Activated CD8-positive, alpha-beta T cell treated with anti-CD3 and anti-CD28 coated beads for 36 hours (primary cell): ENCODE data around the gene PLK3. TPM values are rescaled to one million over a fixed set of nuclear protein-coding genes. Genes with fewer than 3 reads are reported as not detected.

ENCODE experiments used
- ATAC-seq: fragments of 200-7000 bp; cut with Tn5 transposase; one replicate; pipeline ENCODE4 v1.10.0; 2021; ENCODE audit warnings: mild to moderate bottlenecking, moderate library complexity
- CTCF ChIA-PET: fragments of 350-600 bp; sonication (Branson Sonifier 250); formaldehyde crosslinking; loops from one replicate; lab custom pipeline; 2021; ENCODE audit warnings: antibody characterized with exemption; lab: Charles Lee
- POLR2A ChIA-PET: fragments of 350-600 bp; sonication (Branson Sonifier 250); formaldehyde crosslinking; loops from one replicate; lab custom pipeline; 2021; ENCODE audit warnings: antibody characterized with exemption; lab: Charles Lee
- DNase-seq: peaks from one replicate; pipeline ENCODE4 v3.0.0-alpha.2; 2020
- H3K27ac Mint-ChIP-seq: one replicate; pipeline ENCODE4 v1.8.0; 2021; ENCODE audit warnings: mild to moderate bottlenecking, mixed read lengths
- H3K27me3 Mint-ChIP-seq: one replicate; pipeline ENCODE4 v1.8.0; 2021; ENCODE audit warnings: mixed read lengths
- H3K36me3 Mint-ChIP-seq: one replicate; pipeline ENCODE4 v1.8.0; 2021; ENCODE audit warnings: low read depth, mixed read lengths
- H3K4me1 Mint-ChIP-seq: one replicate; pipeline ENCODE4 v1.8.0; 2021; ENCODE audit warnings: low read depth, mixed read lengths
- H3K4me3 Mint-ChIP-seq: one replicate; pipeline ENCODE4 v1.8.0; 2021; ENCODE audit warnings: mild to moderate bottlenecking, moderate library complexity, mixed read lengths
- H3K9me3 Mint-ChIP-seq: one replicate; pipeline ENCODE4 v1.8.0; 2021; ENCODE audit warnings: mixed read lengths
- intact Hi-C: fragments of 100-400 bp; cut with micrococcal nuclease; formaldehyde crosslinking; loops from one replicate; pipeline ENCODE4 v1.10.0; 2022
- total RNA-seq, 2 experiments: library from RNA; stranded (reverse); gene quantifications; one replicate each; pipeline ENCODE4 v1.2.3, GENCODE V29; 2021
- TF ChIP-seq, protein P1 (sequence below): fragments of 200-600 bp; IDR thresholded peaks from one replicate; pipeline ENCODE4 v1.8.0; 2022; ENCODE audit warnings: antibody characterized with exemption, mild to moderate bottlenecking

Gene PLK3
- total RNA-seq, 2 experiments from 2014 or later, result 36.4 to 36.6 TPM

GRCh38 chr1:44786841-44787426 lies 13.2 kb upstream of the PLK3 start:
- ChIA-PET POLR2A (interaction anchor here (0.7 to 11.9 kb wide), 11 partner anchors 8 to 553 kb away, joined by 3 to 181 read pairs (median 32); partner anchors contain the start of genes BTBD19, DYNLT4, HECTD3 and PLK3), CTCF (interaction anchor here (0.7 to 4.0 kb wide), 11 partner anchors 10 to 225 kb away, joined by 3 to 29 read pairs (median 5); partner anchors contain the start of genes BTBD19, HECTD3, PLK3 and RNU5D-1)
- Mint-ChIP-seq H3K9me3 (no peaks in the 10 kb centered on the region), H3K36me3 (peaks cover 6% of the 10 kb centered on the region), H3K4me1 (peaks cover 32% of the 10 kb centered on the region), H3K27ac (peak overlapping the region; percentile 82), H3K27me3 (no peaks in the 10 kb centered on the region), H3K4me3 (peak overlapping the region; percentile 65)
- TF ChIP-seq, protein P1, sequence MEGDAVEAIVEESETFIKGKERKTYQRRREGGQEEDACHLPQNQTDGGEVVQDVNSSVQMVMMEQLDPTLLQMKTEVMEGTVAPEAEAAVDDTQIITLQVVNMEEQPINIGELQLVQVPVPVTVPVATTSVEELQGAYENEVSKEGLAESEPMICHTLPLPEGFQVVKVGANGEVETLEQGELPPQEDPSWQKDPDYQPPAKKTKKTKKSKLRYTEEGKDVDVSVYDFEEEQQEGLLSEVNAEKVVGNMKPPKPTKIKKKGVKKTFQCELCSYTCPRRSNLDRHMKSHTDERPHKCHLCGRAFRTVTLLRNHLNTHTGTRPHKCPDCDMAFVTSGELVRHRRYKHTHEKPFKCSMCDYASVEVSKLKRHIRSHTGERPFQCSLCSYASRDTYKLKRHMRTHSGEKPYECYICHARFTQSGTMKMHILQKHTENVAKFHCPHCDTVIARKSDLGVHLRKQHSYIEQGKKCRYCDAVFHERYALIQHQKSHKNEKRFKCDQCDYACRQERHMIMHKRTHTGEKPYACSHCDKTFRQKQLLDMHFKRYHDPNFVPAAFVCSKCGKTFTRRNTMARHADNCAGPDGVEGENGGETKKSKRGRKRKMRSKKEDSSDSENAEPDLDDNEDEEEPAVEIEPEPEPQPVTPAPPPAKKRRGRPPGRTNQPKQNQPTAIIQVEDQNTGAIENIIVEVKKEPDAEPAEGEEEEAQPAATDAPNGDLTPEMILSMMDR, result no peak
- intact Hi-C loops, result no loop called here
- no peak for ATAC-seq
- DNase-seq, result no peak

GRCh38 chr1:44787506-44787905 lies 12.7 kb upstream of the PLK3 start:
- no peak for DNase-seq
- Mint-ChIP-seq H3K27ac (no peak overlapping the region), H3K27me3 (no peaks in the 10 kb centered on the region), H3K9me3 (no peaks in the 10 kb centered on the region), H3K36me3 (peaks cover 2% of the 10 kb centered on the region), H3K4me1 (peaks cover 31% of the 10 kb centered on the region), H3K4me3 (no peak overlapping the region)
- POLR2A ChIA-PET, result interaction anchor here (1.1 to 11.9 kb wide), 12 partner anchors 9 to 224 kb away, joined by 4 to 181 read pairs (median 20); partner anchors contain the start of genes BTBD19, DYNLT4, HECTD3 and PLK3
- no peak for ATAC-seq
- TF ChIP-seq, protein P1, result no peak
- CTCF ChIA-PET, result interaction anchor here (1.1 to 1.5 kb wide), 6 partner anchors 13 to 224 kb away, joined by 3 to 6 read pairs (median 5); partner anchors contain the start of genes HECTD3, PLK3 and UROD
- intact Hi-C loops, result no loop called here

GRCh38 chr1:44788120-44788860 lies 11.9 kb upstream of the PLK3 start, which contains the start of gene BEST4:
BEST4 (minus strand) TSS chr1:44788170; CDS start chr1:44787705, 465 bp downstream.
- DNase-seq, result no peak
- Mint-ChIP-seq H3K27ac (no peak within 1 kb of the TSS), H3K4me1 (peaks cover 26% of the 10 kb centered on the region), H3K36me3 (no peaks in the 10 kb centered on the region), H3K9me3 (no peaks in the 10 kb centered on the region), H3K4me3 (no peak within 1 kb of the TSS), H3K27me3 (no peaks in the 10 kb centered on the region)
- TF ChIP-seq, protein P1, result no peak
- POLR2A ChIA-PET, result interaction anchor here (1.2 to 11.9 kb wide), 8 partner anchors 10 to 66 kb away, joined by 4 to 181 read pairs (median 46); partner anchors contain the start of genes BTBD19, DYNLT4, PLK3 and RNU5D-1
- ATAC-seq, result no peak
- CTCF ChIA-PET, result interaction anchor here (1.0 to 1.4 kb wide), 4 partner anchors 12 to 59 kb away, joined by 3 to 6 read pairs (median 4); partner anchors contain the start of genes PLK3 and RNU5D-1
- intact Hi-C loops, result no loop called here

- no peaks in the 10 kb centered on the region for H3K36me3 Mint-ChIP-seq
- TF ChIP-seq, protein P1, result no peak
- H3K27me3 Mint-ChIP-seq, result no peaks in the 10 kb centered on the region
- peaks cover 4% of the 10 kb centered on the region for H3K4me1 Mint-ChIP-seq
- H3K9me3 Mint-ChIP-seq, result no peaks in the 10 kb centered on the region
- DNase-seq (peak; percentile 0), ATAC-seq (no peak)
- POLR2A ChIA-PET, result interaction anchor here (0.6 to 11.9 kb wide), 10 partner anchors 13 to 744 kb away, joined by 3 to 181 read pairs (median 8); partner anchors contain the start of genes RNU5D-1, RPS8 and UROD
- CTCF ChIA-PET, result interaction anchor here (0.6 to 1.6 kb wide), 7 partner anchors 9 to 60 kb away, joined by 3 to 15 read pairs (median 5); partner anchors contain the start of genes PLK3 and RNU5D-1
- H3K4me3 Mint-ChIP-seq, result no peak overlapping the region
- no peak overlapping the region for H3K27ac Mint-ChIP-seq
- intact Hi-C loops, result no loop called here
Observed at GRCh38 chr1:44790968-44791801, 9.0 kb upstream of the PLK3 start.
